ENCODE measurements around the gene PTPN13.
"Not testable (repeated sequence)": the region's sequence is repeated elsewhere in the genome, so short reads cannot be mapped to it uniquely, and the experiment has no call there.

Gene PTPN13

GRCh38 chr4:86717651-86718050 is 123.5 kb downstream of the PTPN13 start:
- Histone ChIP-seq H3K36me3 (ENCODE audit: insufficient read depth) (no peaks in the 10 kb centered on the region), H3K4me1 (ENCODE audit: low read depth, poor library complexity, severe bottlenecking) (no peaks in the 10 kb centered on the region), H3K9ac (no peak overlapping the region), H3K79me2 (ENCODE audit: insufficient read depth, low read depth) (no peaks in the 10 kb centered on the region), H3K4me3 (IDR thresholded peaks at IDR 0.05; ENCODE audit: insufficient read depth, low read depth, low read length) (no peak overlapping the region), H4K20me1 (ENCODE audit: insufficient read depth) (no peaks in the 10 kb centered on the region), H3K27ac (no peak overlapping the region), H2AFZ (ENCODE audit: low read depth) (no peak overlapping the region), H3K4me2 (no peak overlapping the region), H3K27me3 (ENCODE audit: insufficient read depth, low read depth) (no peaks in the 10 kb centered on the region)
- no peak for TF ChIP-seq CTCF (conservative IDR thresholded peaks at IDR 0.05; ENCODE audit: low read depth, low read length)

- Histone ChIP-seq H3K36me3 (ENCODE audit: insufficient read depth) (0 out of 2 replicates have a peak, but pooled peaks cover 3% of the 10 kb centered on the region), H3K4me1 (ENCODE audit: low read depth, poor library complexity, severe bottlenecking) (no peaks in the 10 kb centered on the region), H2AFZ (ENCODE audit: low read depth) (no peak overlapping the region)
These were observed 124.0 kb downstream of the PTPN13 start for GRCh38 chr4:86718152-86718551.

GRCh38 chr4:86719149-86719548 is 125.0 kb downstream of the PTPN13 start:
- not testable (repeated sequence) for H3K36me3 ChIP-seq (ENCODE audit: insufficient read depth); H3K27ac ChIP-seq; H3K4me1 ChIP-seq (ENCODE audit: low read depth, poor library complexity, severe bottlenecking); H3K27me3 ChIP-seq (ENCODE audit: insufficient read depth, low read depth); H2AFZ ChIP-seq (ENCODE audit: low read depth); H3K79me2 ChIP-seq (ENCODE audit: insufficient read depth, low read depth); H3K4me3 ChIP-seq (IDR thresholded peaks at IDR 0.05; ENCODE audit: insufficient read depth, low read depth, low read length); H4K20me1 ChIP-seq (ENCODE audit: insufficient read depth); H3K4me2 ChIP-seq; H3K9ac ChIP-seq

More at GRCh38 chr4:86718152-86718551, 124.0 kb downstream of the PTPN13 start:
- Histone ChIP-seq H3K27me3 (ENCODE audit: insufficient read depth, low read depth) (no peaks in the 10 kb centered on the region), H3K27ac (no peak overlapping the region), H3K4me2 (no peak overlapping the region), H3K79me2 (ENCODE audit: insufficient read depth, low read depth) (no peaks in the 10 kb centered on the region), H4K20me1 (ENCODE audit: insufficient read depth) (no peaks in the 10 kb centered on the region), H3K9ac (no peak overlapping the region), H3K4me3 (IDR thresholded peaks at IDR 0.05; ENCODE audit: insufficient read depth, low read depth, low read length) (no peak overlapping the region)
- TF ChIP-seq CTCF (conservative IDR thresholded peaks at IDR 0.05; ENCODE audit: low read depth, low read length) = no peak

GRCh38 chr4:86720508-86721068 is 126.5 kb downstream of the PTPN13 start:
- H3K4me1 ChIP-seq (ENCODE audit: low read depth, poor library complexity, severe bottlenecking) = no peaks in the 10 kb centered on the region
- TF ChIP-seq CTCF (conservative IDR thresholded peaks at IDR 0.05; ENCODE audit: low read depth, low read length) = no peak
- no peak overlapping the region for H3K4me2 ChIP-seq
- H3K9ac ChIP-seq = no peak overlapping the region
- no peaks in the 10 kb centered on the region for H4K20me1 ChIP-seq (ENCODE audit: insufficient read depth)
- 0 out of 2 replicates have a peak, but pooled peaks cover 4% of the 10 kb centered on the region for H3K36me3 ChIP-seq (ENCODE audit: insufficient read depth)
- no peak overlapping the region for H3K4me3 ChIP-seq (IDR thresholded peaks at IDR 0.05; ENCODE audit: insufficient read depth, low read depth, low read length)
- H3K79me2 ChIP-seq (ENCODE audit: insufficient read depth, low read depth) = no peaks in the 10 kb centered on the region
- H2AFZ ChIP-seq (ENCODE audit: low read depth) = no peak overlapping the region
- H3K27ac ChIP-seq = no peak overlapping the region
- H3K27me3 ChIP-seq (ENCODE audit: insufficient read depth, low read depth) = no peaks in the 10 kb centered on the region

- no peak overlapping the region for H2AFZ ChIP-seq (ENCODE audit: low read depth)
- 0 out of 2 replicates have a peak, but pooled peaks cover 4% of the 10 kb centered on the region for H3K36me3 ChIP-seq (ENCODE audit: insufficient read depth)
- no peak overlapping the region for H3K4me3 ChIP-seq (IDR thresholded peaks at IDR 0.05; ENCODE audit: insufficient read depth, low read depth, low read length)
- no peaks in the 10 kb centered on the region for H3K4me1 ChIP-seq (ENCODE audit: low read depth, poor library complexity, severe bottlenecking)
- H3K79me2 ChIP-seq (ENCODE audit: insufficient read depth, low read depth) = no peaks in the 10 kb centered on the region
- H3K9ac ChIP-seq = no peak overlapping the region
- H3K27ac ChIP-seq = no peak overlapping the region
- no peaks in the 10 kb centered on the region for H4K20me1 ChIP-seq (ENCODE audit: insufficient read depth)
- no peak for TF ChIP-seq CTCF (conservative IDR thresholded peaks at IDR 0.05; ENCODE audit: low read depth, low read length)
- no peaks in the 10 kb centered on the region for H3K27me3 ChIP-seq (ENCODE audit: insufficient read depth, low read depth)
- H3K4me2 ChIP-seq = no peak overlapping the region
These were observed 127.3 kb downstream of the PTPN13 start for GRCh38 chr4:86721412-86721811.
